Endothelial cell of umbilical vein (primary cell): ENCODE results near the gene KRT33A. TPM values are rescaled to one million over a fixed set of nuclear protein-coding genes. Genes with fewer than 3 reads are reported as not detected.

ENCODE experiments used
- BruUV-seq: library from RNA; stranded (reverse); fragments of 400-500 nt; replicated peaks from 2 replicates; lab custom pipeline; 2021; lab: Mats Ljungman, UMichigan
- CTCF ChIA-PET: fragments of 300-600, 350-600 bp; sonication (Branson Sonifier 250); formaldehyde crosslinking; loops from one replicate; lab custom pipeline; 2021; ENCODE audit warnings: antibody characterized with exemption, inconsistent platforms; lab: Charles Lee
- POLR2A ChIA-PET: fragments of 300-600, 350-600 bp; sonication (Branson Sonifier 250); formaldehyde crosslinking; loops from one replicate; lab custom pipeline; 2021; ENCODE audit warnings: antibody characterized with exemption, inconsistent platforms; lab: Charles Lee
- DNase-seq: peaks from one replicate; pipeline ENCODE4 v3.0.0-alpha.2; 2011; ENCODE audit warnings: low read depth, low spot score
- FAIRE-seq: peaks from 2 replicates; lab custom pipeline; 2011; peaks lifted over from hg19 to GRCh38; lab: Jason Lieb, UNC
- H2AFZ ChIP-seq: 2 replicates; pipeline ENCODE4 v1.6.0; 2012; ENCODE audit warnings: low read depth, low read length, control low read depth, inconsistent platforms
- H3K27ac ChIP-seq: 2 replicates; pipeline ENCODE4 v1.5.1; 2011; ENCODE audit warnings: low read depth, mild to moderate bottlenecking, control low read depth, low read length, moderate library complexity; ENCODE audit not compliant: insufficient read depth
- H3K27me3 ChIP-seq, 2 experiments: 2 replicates each; pipeline versions ENCODE4 v1.6.0 to v1.6.1; 2011; ENCODE audit warnings: low read length in 2 of 2, mixed read lengths in 1 of 2; ENCODE audit not compliant: control insufficient read depth in 2 of 2, insufficient read depth in 2 of 2
- H3K36me3 ChIP-seq, 2 experiments: 2 replicates in 1 of 2; 3 replicates in 1 of 2; pipeline ENCODE4 v1.5.1; 2011; ENCODE audit warnings: low read length in 2 of 2, mild to moderate bottlenecking in 1 of 2, moderate library complexity in 1 of 2; ENCODE audit not compliant: control insufficient read depth in 2 of 2, insufficient read depth in 2 of 2; ENCODE audit errors: extremely low read depth in 1 of 2
- H3K4me1 ChIP-seq: 3 replicates; pipeline ENCODE4 v1.5.1; 2011; ENCODE audit warnings: mild to moderate bottlenecking, low read length; ENCODE audit not compliant: control insufficient read depth, insufficient read depth; ENCODE audit errors: extremely low read depth
- H3K4me2 ChIP-seq: 2 replicates; pipeline ENCODE4 v1.6.1; 2011; ENCODE audit warnings: low read length, control low read depth, mixed read lengths; ENCODE audit not compliant: insufficient read depth
- H3K4me3 ChIP-seq, 3 experiments: fragments of 200-600 bp in 1 of 3; sonication (generic), shearing (Covaris generic) in 1 of 3; replicated peaks in 1 of 3; 2 replicates each; pipeline ENCODE4 v1.5.1; 2011 to 2016; ENCODE audit warnings: control low read depth in 3 of 3, low read length in 3 of 3, mild to moderate bottlenecking in 2 of 3, inconsistent platforms in 1 of 3, low read depth in 1 of 3, moderate library complexity in 1 of 3; ENCODE audit not compliant: insufficient read depth in 1 of 3
- H3K79me2 ChIP-seq: 2 replicates; pipeline ENCODE4 v1.6.0; 2012; ENCODE audit warnings: low read length, inconsistent platforms; ENCODE audit not compliant: control insufficient read depth, insufficient read depth
- H3K9ac ChIP-seq: replicated peaks from 2 replicates; pipeline ENCODE3; 2011; ENCODE audit warnings: low read length, control low read depth; ENCODE audit not compliant: insufficient read depth; ENCODE audit errors: extremely low read depth
- H3K9me1 ChIP-seq: replicated peaks from 3 replicates; pipeline ENCODE4 v1.6.0; 2011; ENCODE audit warnings: mild to moderate bottlenecking, low read length; ENCODE audit not compliant: control insufficient read depth, insufficient read depth; ENCODE audit errors: extremely low read depth
- H3K9me3 ChIP-seq: replicated peaks from 2 replicates; pipeline ENCODE4 v1.5.1; 2012; ENCODE audit warnings: low read length, inconsistent platforms; ENCODE audit not compliant: control insufficient read depth, insufficient read depth
- H4K20me1 ChIP-seq: replicated peaks from 2 replicates; pipeline ENCODE3; 2011; ENCODE audit warnings: mild to moderate bottlenecking, low read length; ENCODE audit not compliant: control insufficient read depth, insufficient read depth; ENCODE audit errors: extremely low read depth
- EZH2 ChIP-seq: IDR thresholded peaks from 2 replicates; pipeline ENCODE4 v1.6.1; 2012; ENCODE audit warnings: borderline replicate concordance, low read depth, mild to moderate bottlenecking, moderate library complexity, low read length, inconsistent platforms; ENCODE audit not compliant: severe bottlenecking
- FOS ChIP-seq: IDR thresholded peaks from 2 replicates; pipeline ENCODE4 v1.6.1; 2011; ENCODE audit warnings: mild to moderate bottlenecking, low read length, moderate library complexity, borderline replicate concordance; ENCODE audit not compliant: insufficient read depth
- GATA2 ChIP-seq: IDR thresholded peaks from 2 replicates; pipeline ENCODE4 v1.7.0; 2011; ENCODE audit warnings: low read depth, mild to moderate bottlenecking, moderate library complexity, mixed read lengths, low read length; ENCODE audit not compliant: insufficient read length, insufficient read depth
- JUN ChIP-seq: IDR thresholded peaks from 2 replicates; pipeline ENCODE4 v1.6.1; 2011; ENCODE audit warnings: borderline replicate concordance, low read depth; ENCODE audit not compliant: insufficient read length, insufficient read depth
- MAX ChIP-seq: IDR thresholded peaks from 2 replicates; pipeline ENCODE4 v1.6.1; 2011; ENCODE audit not compliant: insufficient read depth, insufficient read length
- MYC ChIP-seq: IDR thresholded peaks from one replicate; pipeline ENCODE4 v1.6.1; 2011; ENCODE audit warnings: mild to moderate bottlenecking, low read depth, low read length
- POLR2A ChIP-seq: IDR thresholded peaks from 2 replicates; pipeline ENCODE4 v1.6.1; 2012; ENCODE audit warnings: low read depth, mild to moderate bottlenecking, control low read depth, low read length
- POLR2AphosphoS5 ChIP-seq: IDR thresholded peaks from 2 replicates; pipeline ENCODE4 v1.6.1; 2012; ENCODE audit warnings: low read depth, mild to moderate bottlenecking, control low read depth, low read length, moderate library complexity; ENCODE audit not compliant: insufficient read depth
- dilution Hi-C: fragments of 300-500 bp; cut with MboI; formaldehyde crosslinking; loops from one replicate; pipeline ENCODE4 v1.15.0; 2019; ENCODE audit warnings: low sequenced_read_pairs; ENCODE audit not compliant: extremely low pct_ligation_motif_present
- intact Hi-C: fragments of 100-400 bp; cut with micrococcal nuclease; formaldehyde crosslinking; loops from one replicate; pipeline ENCODE4 v1.10.0; 2022
- polyA plus RNA-seq, 4 experiments: library from polyadenylated mRNA; depleted of rRNA in 3 of 4; stranded (reverse) in 3 of 4; unstranded in 1 of 4; fragments of >200 nt; gene quantifications; 2 replicates each; pipeline versions ENCODE4 v1.2.1 to v1.2.3, GENCODE V29; 2011 to 2012; ENCODE audit warnings: missing spikeins in 1 of 4
- total RNA-seq: library from RNA; stranded (reverse); gene quantifications from 2 replicates; pipeline ENCODE4 v1.2.3, GENCODE V29; 2021
- TF ChIP-seq, protein P1 (sequence below), 2 donors: IDR thresholded peaks; 1 replicate in 1 of 2; 2 replicates in 1 of 2; pipeline ENCODE4 v1.5.1; 2011; ENCODE audit warnings: low read length in 2 of 2, mild to moderate bottlenecking in 2 of 2, moderate library complexity in 2 of 2, control low read depth in 1 of 2, inconsistent platforms in 1 of 2, low read depth in 1 of 2; ENCODE audit not compliant: insufficient read depth in 1 of 2; ENCODE audit errors: extremely low read depth in 1 of 2

KRT33A gene
- total and polyA plus RNA-seq, 2 donors (not counting 3 experiments of a cell fraction or from before 2014, with no cell fraction given) = not detected

GRCh38 chr17:41396340-41396739, 45.7 kb upstream of the KRT33A start:
- TF ChIP-seq, protein P1, sequence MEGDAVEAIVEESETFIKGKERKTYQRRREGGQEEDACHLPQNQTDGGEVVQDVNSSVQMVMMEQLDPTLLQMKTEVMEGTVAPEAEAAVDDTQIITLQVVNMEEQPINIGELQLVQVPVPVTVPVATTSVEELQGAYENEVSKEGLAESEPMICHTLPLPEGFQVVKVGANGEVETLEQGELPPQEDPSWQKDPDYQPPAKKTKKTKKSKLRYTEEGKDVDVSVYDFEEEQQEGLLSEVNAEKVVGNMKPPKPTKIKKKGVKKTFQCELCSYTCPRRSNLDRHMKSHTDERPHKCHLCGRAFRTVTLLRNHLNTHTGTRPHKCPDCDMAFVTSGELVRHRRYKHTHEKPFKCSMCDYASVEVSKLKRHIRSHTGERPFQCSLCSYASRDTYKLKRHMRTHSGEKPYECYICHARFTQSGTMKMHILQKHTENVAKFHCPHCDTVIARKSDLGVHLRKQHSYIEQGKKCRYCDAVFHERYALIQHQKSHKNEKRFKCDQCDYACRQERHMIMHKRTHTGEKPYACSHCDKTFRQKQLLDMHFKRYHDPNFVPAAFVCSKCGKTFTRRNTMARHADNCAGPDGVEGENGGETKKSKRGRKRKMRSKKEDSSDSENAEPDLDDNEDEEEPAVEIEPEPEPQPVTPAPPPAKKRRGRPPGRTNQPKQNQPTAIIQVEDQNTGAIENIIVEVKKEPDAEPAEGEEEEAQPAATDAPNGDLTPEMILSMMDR (IDR thresholded peaks at IDR 0.05; ENCODE audit: extremely low read depth in 1 of 2, insufficient read depth in 1 of 2, low read depth in 1 of 2, low read length in 2 of 2) = no peak
- TF ChIP-seq POLR2A (no peak), FOS (no peak), GATA2 (no peak), JUN (no peak), EZH2 (no peak), MAX (no peak), MYC (no peak), POLR2AphosphoS5 (no peak)
- no peak for DNase-seq
- ChIA-PET CTCF (no interaction called here), POLR2A (no interaction called here)
- Histone ChIP-seq H3K36me3 (no peaks in the 10 kb centered on the region), H3K9me3 (no peaks in the 10 kb centered on the region), H3K9me1 (no peaks in the 10 kb centered on the region), H3K27ac (no peak overlapping the region), H3K4me1 (no peaks in the 10 kb centered on the region), H3K27me3 (peaks cover 11 to 28% of the 10 kb centered on the region in 2 experiments), H3K79me2 (no peaks in the 10 kb centered on the region), H3K4me2 (no peak overlapping the region), H3K9ac (no peak overlapping the region), H4K20me1 (no peaks in the 10 kb centered on the region), H3K4me3 (no peak overlapping the region), H2AFZ (no peak overlapping the region)
- BruUV-seq = no TSS peak
- dilution Hi-C loops (no loop called here), intact Hi-C loops (no loop called here)
- no peak for FAIRE-seq
